Frontal cortex (tissue), 4 donors: Measurements from ENCODE around the gene LAMA5. TPM values are rescaled to one million over a fixed set of nuclear protein-coding genes. Genes with fewer than 3 reads are reported as not detected.

Experiments used
- DNase-seq, 2 donors: peaks; one replicate each; pipeline ENCODE4 v3.0.0; 2012; ENCODE audit warnings: low spot score in 2 of 2
- FAIRE-seq: peaks from 2 replicates; lab custom pipeline; 2012; peaks lifted over from hg19 to GRCh38; lab: Jason Lieb, UNC
- total RNA-seq: library from RNA; depleted of rRNA; stranded (reverse); fragments of >200 nt; gene quantifications from one replicate; pipeline ENCODE4 v1.2.3, GENCODE V29; 2014
- donor health status: control.
- donor health status: control.
- donor health status: control.

The LAMA5 gene
- total RNA-seq, 1 donor from 2014 or later = 11.4 TPM

- FAIRE-seq (no peak), DNase-seq (no peak)
Measured at GRCh38 chr20:62404761-62405107, 37.6 kb upstream of the LAMA5 start.

GRCh38 chr20:62404112-62404665 lies 37.1 kb upstream of the LAMA5 start:
- no peak for DNase-seq
- no peak for FAIRE-seq

GRCh38 chr20:62403331-62403730 lies 36.2 kb upstream of the LAMA5 start:
- DNase-seq (no peak), FAIRE-seq (no peak)

GRCh38 chr20:62402456-62403150 lies 35.5 kb upstream of the LAMA5 start:
- FAIRE-seq = no peak
- no peak for DNase-seq

GRCh38 chr20:62401331-62401779 lies 34.2 kb upstream of the LAMA5 start:
- FAIRE-seq = no peak
- no peak for DNase-seq

- no peak for DNase-seq
- no peak for FAIRE-seq
Measured at GRCh38 chr20:62400541-62400940, 33.4 kb upstream of the LAMA5 start.

- no peak for DNase-seq
- FAIRE-seq = no peak
Measured at GRCh38 chr20:62400021-62400420, 32.9 kb upstream of the LAMA5 start.

- DNase-seq = no peak
- FAIRE-seq = no peak
Measured at GRCh38 chr20:62398120-62398821, 31.2 kb upstream of the LAMA5 start.

GRCh38 chr20:62396367-62397239 lies 29.5 kb upstream of the LAMA5 start:
- FAIRE-seq = no peak
- DNase-seq = no peak

- FAIRE-seq (no peak), DNase-seq (no peak)
Measured at GRCh38 chr20:62395311-62396242, 28.5 kb upstream of the LAMA5 start.

GRCh38 chr20:62394248-62395245 lies 27.4 kb upstream of the LAMA5 start:
- FAIRE-seq (no peak), DNase-seq (no peak)

GRCh38 chr20:62393830-62394229 lies 26.7 kb upstream of the LAMA5 start:
- no peak for DNase-seq
- no peak for FAIRE-seq

GRCh38 chr20:62393335-62393665 lies 26.2 kb upstream of the LAMA5 start:
- DNase-seq (no peak), FAIRE-seq (no peak)

- DNase-seq = no peak
- no peak for FAIRE-seq
Measured at GRCh38 chr20:62392621-62393334, 25.7 kb upstream of the LAMA5 start.

- FAIRE-seq (no peak), DNase-seq (no peak)
Measured at GRCh38 chr20:62392077-62392418, 24.9 kb upstream of the LAMA5 start.

- DNase-seq = no peak
- FAIRE-seq = no peak
Measured at GRCh38 chr20:62391165-62392076, 24.3 kb upstream of the LAMA5 start.
